NB4 (cell line): Measurements from ENCODE around the gene VAC14.

ENCODE experiments used
- MAX ChIP-seq: IDR thresholded peaks from 2 replicates; pipeline ENCODE4 v1.6.1; 2011; ENCODE audit warnings: low read depth, low read length
- POLR2A ChIP-seq: IDR thresholded peaks from 2 replicates; pipeline ENCODE4 v1.6.1; 2011; ENCODE audit warnings: mild to moderate bottlenecking; ENCODE audit not compliant: insufficient read length; ENCODE audit errors: extremely low read depth
- TF ChIP-seq, protein P1 (sequence below): IDR thresholded peaks from one replicate; pipeline ENCODE4 v1.5.1; 2012; ENCODE audit warnings: low read depth, low read length

- TF ChIP-seq, protein P1, sequence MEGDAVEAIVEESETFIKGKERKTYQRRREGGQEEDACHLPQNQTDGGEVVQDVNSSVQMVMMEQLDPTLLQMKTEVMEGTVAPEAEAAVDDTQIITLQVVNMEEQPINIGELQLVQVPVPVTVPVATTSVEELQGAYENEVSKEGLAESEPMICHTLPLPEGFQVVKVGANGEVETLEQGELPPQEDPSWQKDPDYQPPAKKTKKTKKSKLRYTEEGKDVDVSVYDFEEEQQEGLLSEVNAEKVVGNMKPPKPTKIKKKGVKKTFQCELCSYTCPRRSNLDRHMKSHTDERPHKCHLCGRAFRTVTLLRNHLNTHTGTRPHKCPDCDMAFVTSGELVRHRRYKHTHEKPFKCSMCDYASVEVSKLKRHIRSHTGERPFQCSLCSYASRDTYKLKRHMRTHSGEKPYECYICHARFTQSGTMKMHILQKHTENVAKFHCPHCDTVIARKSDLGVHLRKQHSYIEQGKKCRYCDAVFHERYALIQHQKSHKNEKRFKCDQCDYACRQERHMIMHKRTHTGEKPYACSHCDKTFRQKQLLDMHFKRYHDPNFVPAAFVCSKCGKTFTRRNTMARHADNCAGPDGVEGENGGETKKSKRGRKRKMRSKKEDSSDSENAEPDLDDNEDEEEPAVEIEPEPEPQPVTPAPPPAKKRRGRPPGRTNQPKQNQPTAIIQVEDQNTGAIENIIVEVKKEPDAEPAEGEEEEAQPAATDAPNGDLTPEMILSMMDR = no peak
- no peak for TF ChIP-seq MAX
- no peak for TF ChIP-seq POLR2A
These were observed 60.6 kb downstream of the VAC14 start for GRCh38 chr16:70740174-70740913.
